NCI-H524 (cell line): ENCODE measurements around the gene FES.
A peak's percentile ranks its signal among the peaks of the same experiment; 100 is the strongest.

Experiments
- DNase-seq, 2 experiments: peaks; one replicate each; lab custom pipeline; 2025; lab: John Stamatoyannopoulos, UW

The FES gene

GRCh38 chr15:90930861-90931574, 46.7 kb downstream of the FES start:
- DNase-seq, result peak; percentile 91 to 93

- DNase-seq, result no peak
These were observed 47.2 kb downstream of the FES start for GRCh38 chr15:90931575-90931827.

GRCh38 chr15:90931828-90932659, 47.7 kb downstream of the FES start, which contains the start of gene HDDC3:
Gene HDDC3 (minus strand): TSS chr15:90932549. CDS start chr15:90932540, 9 bp downstream.
- DNase-seq, result peak; percentile 94 to 95

GRCh38 chr15:90932660-90932991, 48.3 kb downstream of the FES start:
- DNase-seq, result no peak

- DNase-seq, result no peak
These were observed 49.0 kb downstream of the FES start for GRCh38 chr15:90933301-90933700.

- peak; percentile 83 to 92 for DNase-seq
These were observed 50.1 kb downstream of the FES start for GRCh38 chr15:90934256-90934948.

GRCh38 chr15:90934949-90935751, 50.8 kb downstream of the FES start, which contains the start of gene UNC45A:
Gene UNC45A (plus strand): TSS chr15:90935285. CDS start chr15:90935325, 40 bp downstream.
- peak; percentile 83 to 89 for DNase-seq

- DNase-seq, result no peak
These were observed 52.5 kb downstream of the FES start for GRCh38 chr15:90936823-90937222.

GRCh38 chr15:90938261-90938660, 54.0 kb downstream of the FES start:
- DNase-seq, result no peak

GRCh38 chr15:90939756-90940155, 55.5 kb downstream of the FES start:
- DNase-seq, result no peak

- no peak for DNase-seq
These were observed 56.7 kb downstream of the FES start for GRCh38 chr15:90941038-90941437.

- DNase-seq, result no peak
These were observed 58.2 kb downstream of the FES start for GRCh38 chr15:90942354-90943120.

- DNase-seq, result no peak
These were observed 60.8 kb downstream of the FES start for GRCh38 chr15:90945091-90945490.
